GM12878 (cell line): ENCODE results near the gene PGM5. TPM values are rescaled to one million over a fixed set of nuclear protein-coding genes. Genes with fewer than 3 reads are reported as not detected.

Experiments used
- ATAC-seq: fragments of 200-7000 bp; cut with Tn5 transposase; 3 replicates; pipeline ENCODE4 v1.9.1; 2020; ENCODE audit warnings: mild to moderate bottlenecking, moderate library complexity
- BruUV-seq: library from RNA; stranded (reverse); fragments of 400-500 nt; replicated peaks from 2 replicates; lab custom pipeline; 2021; lab: Mats Ljungman, UMichigan
- CTCF ChIA-PET: fragments of 300-600 bp; sonication (Branson Sonifier 250); formaldehyde crosslinking; extraction: SDS; loops from one replicate; lab custom pipeline; 2021; ENCODE audit warnings: inconsistent platforms; lab: Yijun Ruan, JAX
- POLR2A ChIA-PET: fragments of 350-600 bp; formaldehyde crosslinking; extraction: SDS; loops from one replicate; lab custom pipeline; 2021; ENCODE audit warnings: inconsistent platforms; lab: Charles Lee
- RAD21 ChIA-PET: fragments of 300-600 bp; sonication (Branson Sonifier 250); formaldehyde crosslinking; loops from one replicate; lab custom pipeline; 2023; ENCODE audit warnings: antibody characterized with exemption; ENCODE audit not compliant: unreplicated experiment; lab: Charles Lee
- SMC1A ChIA-PET: fragments of 300-600 bp; sonication (Branson Sonifier 250); formaldehyde crosslinking; loops from one replicate; lab custom pipeline; 2023; ENCODE audit not compliant: unreplicated experiment, uncharacterized antibody; lab: Charles Lee
- DNase-seq: peaks from one replicate; pipeline ENCODE4 v3.0.0-alpha.2; 2011; ENCODE audit warnings: low read depth, low spot score
- FAIRE-seq: peaks from 3 replicates; lab custom pipeline; 2011; peaks lifted over from hg19 to GRCh38; lab: Jason Lieb, UNC
- H2AFZ ChIP-seq: 2 replicates; pipeline ENCODE4 v1.6.0; 2011; ENCODE audit warnings: low read depth, low read length, control low read depth; ENCODE audit not compliant: control insufficient read depth
- H3K27ac ChIP-seq: 2 replicates; pipeline ENCODE4 v1.5.1; 2011; ENCODE audit warnings: control low read depth; ENCODE audit not compliant: control insufficient read depth, insufficient read depth
- H3K27me3 ChIP-seq, 2 experiments: replicated peaks in 1 of 2; 2 replicates each; pipeline versions ENCODE4 v1.6.0 to v1.6.1; 2011; ENCODE audit warnings: low read length in 1 of 2; ENCODE audit not compliant: control insufficient read depth in 2 of 2, insufficient read depth in 2 of 2
- H3K36me3 ChIP-seq, 2 experiments: 2 replicates each; pipeline ENCODE4 v1.5.1; 2011; ENCODE audit warnings: low read length in 1 of 2; ENCODE audit not compliant: control insufficient read depth in 2 of 2, insufficient read depth in 2 of 2
- H3K4me1 ChIP-seq: 2 replicates; pipeline ENCODE4 v1.6.1; 2011; ENCODE audit warnings: mild to moderate bottlenecking, low read length, moderate library complexity, mixed read lengths; ENCODE audit not compliant: control insufficient read depth, insufficient read depth
- H3K4me2 ChIP-seq: 2 replicates; pipeline ENCODE4 v1.6.0; 2011; ENCODE audit warnings: control low read depth; ENCODE audit not compliant: control insufficient read depth, insufficient read depth
- H3K4me3 ChIP-seq: fragments of 200-600 bp; sonication (generic); 2 replicates; pipeline ENCODE4 v1.5.1; 2016
- H3K79me2 ChIP-seq: 2 replicates; pipeline ENCODE4 v1.6.0; 2011; ENCODE audit warnings: low read length; ENCODE audit not compliant: control insufficient read depth, insufficient read depth
- H3K9ac ChIP-seq: 2 replicates; pipeline ENCODE4 v1.8.0; 2011; ENCODE audit warnings: low read length, control low read depth, mixed read lengths; ENCODE audit not compliant: control insufficient read depth, insufficient read depth
- H3K9me3 ChIP-seq: replicated peaks from 3 replicates; pipeline ENCODE4 v1.5.1; 2011; ENCODE audit warnings: mild to moderate bottlenecking, low read length; ENCODE audit not compliant: control insufficient read depth, insufficient read depth
- H4K20me1 ChIP-seq: 2 replicates; pipeline ENCODE4 v1.6.0; 2011; ENCODE audit not compliant: control insufficient read depth, insufficient read depth
- CREB1 ChIP-seq: IDR thresholded peaks from 2 replicates; pipeline ENCODE4 v1.6.1; 2012; ENCODE audit warnings: low read depth, mild to moderate bottlenecking, inconsistent platforms
- PAX8 ChIP-seq: fragments of 450-650 bp; IDR thresholded peaks from 2 replicates; pipeline ENCODE4 v1.6.1; 2017; ENCODE audit warnings: mild to moderate bottlenecking, moderate library complexity
- STAT1 ChIP-seq: fragments of 450-650 bp; conservative IDR thresholded peaks from 2 replicates; pipeline ENCODE4 v1.6.1; 2014; ENCODE audit warnings: antibody characterized with exemption, mild to moderate bottlenecking
- WGBS: methylation state at CpG from one replicate; pipeline ENCODE4 v1.1.6; 2016; ENCODE audit warnings: low lambda C conversion rate; ENCODE audit not compliant: insufficient replicate concordance, insufficient coverage; ENCODE audit errors: missing lambda C conversion rate; 5-methylcytosine and 5-hydroxymethylcytosine counted together
- in situ Hi-C: fragments of 300-500 bp; cut with MboI; formaldehyde crosslinking; loops from 9 replicates; pipeline ENCODE4 v1.14.3; 2018; ENCODE audit warnings: mixed read lengths
- intact Hi-C: fragments of 100-400 bp; cut with micrococcal nuclease; formaldehyde crosslinking; loops from one replicate; pipeline ENCODE4 v1.14.2; 2022; ENCODE audit not compliant: unreplicated experiment
- polyA plus RNA-seq, 11 experiments: library from polyadenylated mRNA; depleted of rRNA in 4 of 11; unstranded in 6 of 11; stranded (reverse) in 5 of 11; fragments of >200 nt; fragmentation: Nextera tagmentation in 4 of 11; fragmentation: Illumina TruSeq in 1 of 11; extraction: Ambion mirVana in 4 of 11; extraction: Trizol in 1 of 11; gene quantifications; 1 replicate in 1 of 11; 2 replicates in 10 of 11; pipeline versions ENCODE4 v1.2.1 to v1.2.3, GENCODE V29; 2011 to 2016; ENCODE audit warnings: inconsistent platforms in 2 of 11, missing spikeins in 2 of 11, low read depth in 1 of 11
- total RNA-seq, 4 experiments: library from RNA; depleted of rRNA in 3 of 4; stranded (reverse); fragments of >200 nt in 3 of 4; fragmentation: Illumina TruSeq in 1 of 4; extraction: Trizol in 1 of 4; gene quantifications; 2 replicates each; pipeline versions ENCODE4 v1.2.1 to v1.2.3, GENCODE V29; 2013 to 2021
- TF ChIP-seq, protein P1 (sequence below): fragments of 450-650 bp; formaldehyde crosslinking; IDR thresholded peaks from 2 replicates; pipeline ENCODE4 v1.4.0; 2020; ENCODE audit warnings: mild to moderate bottlenecking, moderate library complexity
- TF ChIP-seq, protein P2 (sequence below): fragments of 450-650 bp; IDR thresholded peaks from 2 replicates; pipeline ENCODE4 v1.6.1; 2017; ENCODE audit warnings: mild to moderate bottlenecking, moderate library complexity

PGM5 gene
- total and polyA plus RNA-seq, 10 of the 15 experiments (the other 5 are each of a cell fraction or from before 2014, with no cell fraction given): 0.28 to 0.73 TPM; not detected in 8

DNA sequence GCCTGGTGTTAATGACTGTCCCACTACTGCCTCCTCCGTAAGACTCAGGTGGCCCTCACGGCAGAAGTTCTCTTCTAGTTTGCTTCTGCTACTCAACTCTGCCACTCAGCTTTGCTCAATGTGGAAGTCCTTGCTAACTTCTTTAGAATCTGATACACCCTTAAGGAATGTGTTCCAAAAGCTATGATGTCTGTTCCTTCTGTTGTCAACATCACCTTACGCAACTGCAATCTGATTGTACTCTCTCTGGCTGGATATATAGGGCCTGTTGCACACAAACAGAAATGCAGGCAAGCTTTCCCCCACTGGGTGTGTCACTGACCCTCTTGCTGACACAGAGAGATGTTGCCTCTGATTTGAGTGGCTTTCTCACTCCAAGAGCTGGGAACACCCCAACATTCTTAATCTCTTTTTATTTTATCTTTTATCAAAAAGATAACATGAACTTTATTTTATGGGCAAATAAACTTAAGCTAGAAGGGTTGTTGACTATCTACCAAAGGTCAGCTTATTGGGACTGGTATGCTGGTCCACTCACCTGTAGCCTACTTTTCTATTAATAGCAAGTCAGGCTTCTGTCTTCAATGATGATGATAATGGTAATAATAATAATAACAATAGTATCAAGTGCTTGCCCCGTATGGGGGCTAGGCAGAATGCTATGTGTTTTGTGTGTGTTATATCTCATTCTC is 159.1 kb downstream of the PGM5 start:
- 76% methylated on average over 4 of the region's 4 CpGs for WGBS
- ATAC-seq (no peak), DNase-seq (no peak), FAIRE-seq (no peak)
- POLR2A ChIA-PET: no interaction called here
- Histone ChIP-seq H3K4me2 (no peak overlapping the region), H3K36me3 (no peaks in the 10 kb centered on the region), H3K9me3 (peaks cover 3% of the 10 kb centered on the region; the same call in 2 of the 3 replicates), H3K27ac (no peak overlapping the region), H2AFZ (no peak overlapping the region), H3K9ac (no peak overlapping the region), H4K20me1 (no peaks in the 10 kb centered on the region), H3K27me3 (no peaks in the 10 kb centered on the region; a peak in 1 of 4 replicates), H3K79me2 (no peaks in the 10 kb centered on the region), H3K4me1 (no peaks in the 10 kb centered on the region), H3K4me3 (no peak overlapping the region)
- BruUV-seq: no TSS peak
- CTCF ChIA-PET: interaction anchor here (0.7 kb wide), 1 partner anchor 171 kb away, joined by 3 read pairs; no protein-coding TSS in a partner anchor
- intact Hi-C loops: no loop called here
- TF ChIP-seq PAX8 (no peak), STAT1 (no peak), CREB1 (no peak)
- TF ChIP-seq, protein P1, sequence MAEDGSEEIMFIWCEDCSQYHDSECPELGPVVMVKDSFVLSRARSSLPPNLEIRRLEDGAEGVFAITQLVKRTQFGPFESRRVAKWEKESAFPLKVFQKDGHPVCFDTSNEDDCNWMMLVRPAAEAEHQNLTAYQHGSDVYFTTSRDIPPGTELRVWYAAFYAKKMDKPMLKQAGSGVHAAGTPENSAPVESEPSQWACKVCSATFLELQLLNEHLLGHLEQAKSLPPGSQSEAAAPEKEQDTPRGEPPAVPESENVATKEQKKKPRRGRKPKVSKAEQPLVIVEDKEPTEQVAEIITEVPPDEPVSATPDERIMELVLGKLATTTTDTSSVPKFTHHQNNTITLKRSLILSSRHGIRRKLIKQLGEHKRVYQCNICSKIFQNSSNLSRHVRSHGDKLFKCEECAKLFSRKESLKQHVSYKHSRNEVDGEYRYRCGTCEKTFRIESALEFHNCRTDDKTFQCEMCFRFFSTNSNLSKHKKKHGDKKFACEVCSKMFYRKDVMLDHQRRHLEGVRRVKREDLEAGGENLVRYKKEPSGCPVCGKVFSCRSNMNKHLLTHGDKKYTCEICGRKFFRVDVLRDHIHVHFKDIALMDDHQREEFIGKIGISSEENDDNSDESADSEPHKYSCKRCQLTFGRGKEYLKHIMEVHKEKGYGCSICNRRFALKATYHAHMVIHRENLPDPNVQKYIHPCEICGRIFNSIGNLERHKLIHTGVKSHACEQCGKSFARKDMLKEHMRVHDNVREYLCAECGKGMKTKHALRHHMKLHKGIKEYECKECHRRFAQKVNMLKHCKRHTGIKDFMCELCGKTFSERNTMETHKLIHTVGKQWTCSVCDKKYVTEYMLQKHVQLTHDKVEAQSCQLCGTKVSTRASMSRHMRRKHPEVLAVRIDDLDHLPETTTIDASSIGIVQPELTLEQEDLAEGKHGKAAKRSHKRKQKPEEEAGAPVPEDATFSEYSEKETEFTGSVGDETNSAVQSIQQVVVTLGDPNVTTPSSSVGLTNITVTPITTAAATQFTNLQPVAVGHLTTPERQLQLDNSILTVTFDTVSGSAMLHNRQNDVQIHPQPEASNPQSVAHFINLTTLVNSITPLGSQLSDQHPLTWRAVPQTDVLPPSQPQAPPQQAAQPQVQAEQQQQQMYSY: no peak
- TF ChIP-seq, protein P2, sequence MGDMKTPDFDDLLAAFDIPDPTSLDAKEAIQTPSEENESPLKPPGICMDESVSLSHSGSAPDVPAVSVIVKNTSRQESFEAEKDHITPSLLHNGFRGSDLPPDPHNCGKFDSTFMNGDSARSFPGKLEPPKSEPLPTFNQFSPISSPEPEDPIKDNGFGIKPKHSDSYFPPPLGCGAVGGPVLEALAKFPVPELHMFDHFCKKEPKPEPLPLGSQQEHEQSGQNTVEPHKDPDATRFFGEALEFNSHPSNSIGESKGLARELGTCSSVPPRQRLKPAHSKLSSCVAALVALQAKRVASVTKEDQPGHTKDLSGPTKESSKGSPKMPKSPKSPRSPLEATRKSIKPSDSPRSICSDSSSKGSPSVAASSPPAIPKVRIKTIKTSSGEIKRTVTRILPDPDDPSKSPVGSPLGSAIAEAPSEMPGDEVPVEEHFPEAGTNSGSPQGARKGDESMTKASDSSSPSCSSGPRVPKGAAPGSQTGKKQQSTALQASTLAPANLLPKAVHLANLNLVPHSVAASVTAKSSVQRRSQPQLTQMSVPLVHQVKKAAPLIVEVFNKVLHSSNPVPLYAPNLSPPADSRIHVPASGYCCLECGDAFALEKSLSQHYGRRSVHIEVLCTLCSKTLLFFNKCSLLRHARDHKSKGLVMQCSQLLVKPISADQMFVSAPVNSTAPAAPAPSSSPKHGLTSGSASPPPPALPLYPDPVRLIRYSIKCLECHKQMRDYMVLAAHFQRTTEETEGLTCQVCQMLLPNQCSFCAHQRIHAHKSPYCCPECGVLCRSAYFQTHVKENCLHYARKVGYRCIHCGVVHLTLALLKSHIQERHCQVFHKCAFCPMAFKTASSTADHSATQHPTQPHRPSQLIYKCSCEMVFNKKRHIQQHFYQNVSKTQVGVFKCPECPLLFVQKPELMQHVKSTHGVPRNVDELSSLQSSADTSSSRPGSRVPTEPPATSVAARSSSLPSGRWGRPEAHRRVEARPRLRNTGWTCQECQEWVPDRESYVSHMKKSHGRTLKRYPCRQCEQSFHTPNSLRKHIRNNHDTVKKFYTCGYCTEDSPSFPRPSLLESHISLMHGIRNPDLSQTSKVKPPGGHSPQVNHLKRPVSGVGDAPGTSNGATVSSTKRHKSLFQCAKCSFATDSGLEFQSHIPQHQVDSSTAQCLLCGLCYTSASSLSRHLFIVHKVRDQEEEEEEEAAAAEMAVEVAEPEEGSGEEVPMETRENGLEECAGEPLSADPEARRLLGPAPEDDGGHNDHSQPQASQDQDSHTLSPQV: no peak
- SMC1A ChIA-PET: interaction anchor here (0.6 kb wide), 1 partner anchor 15 kb away, joined by 3 read pairs; no protein-coding TSS in a partner anchor
- RAD21 ChIA-PET: no interaction called here
- in situ Hi-C loops: no loop called here
